Measurements from ENCODE around the gene BBS7. TPM values are rescaled to one million over a fixed set of nuclear protein-coding genes. Genes with fewer than 3 reads are reported as not detected.

Gene BBS7
- total and polyA plus RNA-seq, 8 donors, result 3.0 to 5.7 (median 4.0) TPM

DNA sequence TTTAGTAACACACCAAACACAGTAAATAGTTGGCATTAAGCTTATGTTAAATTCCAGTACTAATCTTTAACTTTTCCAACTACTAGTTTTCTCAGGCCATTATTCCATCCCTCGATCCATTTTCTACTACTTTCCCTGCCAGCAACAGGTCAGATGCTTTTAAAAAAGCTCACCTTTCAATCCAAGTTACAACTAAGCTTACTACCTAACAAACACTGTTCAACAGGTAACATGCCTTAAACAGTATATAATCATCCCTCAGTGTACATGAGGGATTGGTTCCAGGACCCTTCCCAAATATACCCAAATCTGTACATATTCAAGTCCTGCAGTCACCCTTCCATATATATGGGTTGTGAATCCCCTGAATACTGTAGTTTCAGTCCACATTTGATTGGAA lies 52.1 kb downstream of the BBS7 start:
- no peaks in the 10 kb centered on the region for H3K27me3 ChIP-seq
- intact Hi-C loops (cut with DNase I), result no loop called here
- no peak for ATAC-seq
- WGBS, 2 donors, result 34 to 68% methylated on average over 1 of the region's 1 CpG
- H3K4me3 ChIP-seq, result no peak overlapping the region
- no peak for DNase-seq
- no peaks in the 10 kb centered on the region for H3K9me3 ChIP-seq
- no peak for FAIRE-seq
- H3K27ac ChIP-seq, result no peak overlapping the region
- peaks cover 0 to 3% (median 0%) of the 10 kb centered on the region in 3 donors for H3K4me1 ChIP-seq
- peaks cover 0 to 32% (median 0%) of the 10 kb centered on the region in 3 donors for H3K36me3 ChIP-seq
- TF ChIP-seq, protein P1, sequence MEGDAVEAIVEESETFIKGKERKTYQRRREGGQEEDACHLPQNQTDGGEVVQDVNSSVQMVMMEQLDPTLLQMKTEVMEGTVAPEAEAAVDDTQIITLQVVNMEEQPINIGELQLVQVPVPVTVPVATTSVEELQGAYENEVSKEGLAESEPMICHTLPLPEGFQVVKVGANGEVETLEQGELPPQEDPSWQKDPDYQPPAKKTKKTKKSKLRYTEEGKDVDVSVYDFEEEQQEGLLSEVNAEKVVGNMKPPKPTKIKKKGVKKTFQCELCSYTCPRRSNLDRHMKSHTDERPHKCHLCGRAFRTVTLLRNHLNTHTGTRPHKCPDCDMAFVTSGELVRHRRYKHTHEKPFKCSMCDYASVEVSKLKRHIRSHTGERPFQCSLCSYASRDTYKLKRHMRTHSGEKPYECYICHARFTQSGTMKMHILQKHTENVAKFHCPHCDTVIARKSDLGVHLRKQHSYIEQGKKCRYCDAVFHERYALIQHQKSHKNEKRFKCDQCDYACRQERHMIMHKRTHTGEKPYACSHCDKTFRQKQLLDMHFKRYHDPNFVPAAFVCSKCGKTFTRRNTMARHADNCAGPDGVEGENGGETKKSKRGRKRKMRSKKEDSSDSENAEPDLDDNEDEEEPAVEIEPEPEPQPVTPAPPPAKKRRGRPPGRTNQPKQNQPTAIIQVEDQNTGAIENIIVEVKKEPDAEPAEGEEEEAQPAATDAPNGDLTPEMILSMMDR (IDR thresholded peaks at IDR 0.05), result no peak

DNA sequence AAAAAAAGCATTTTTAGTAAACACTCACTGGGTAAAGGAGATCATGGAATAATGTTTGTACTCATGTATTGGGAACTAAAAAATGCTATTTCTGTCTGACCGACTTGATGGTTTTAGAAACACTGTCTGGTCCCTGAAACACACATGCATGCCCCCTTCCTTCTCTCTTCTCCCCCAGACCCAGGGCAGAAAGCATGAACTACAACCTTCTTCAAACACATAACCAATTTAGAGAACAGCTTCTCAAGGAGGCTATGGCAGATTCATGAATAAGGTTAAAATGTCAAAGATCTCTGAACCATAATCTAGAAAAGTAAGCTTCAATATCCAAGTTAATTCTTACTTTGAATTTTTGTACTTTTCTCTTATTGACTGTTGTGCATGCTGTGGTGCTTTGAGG lies 52.6 kb downstream of the BBS7 start:
- no peak for ATAC-seq
- intact Hi-C loops (cut with DNase I), result no loop called here
- Histone ChIP-seq H3K4me3 (no peak overlapping the region), H3K9me3 (no peaks in the 10 kb centered on the region), H3K27ac (no peak overlapping the region), H3K27me3 (no peaks in the 10 kb centered on the region), H3K36me3 (peaks cover 0 to 37% (median 0%) of the 10 kb centered on the region in 3 donors), H3K4me1 (peaks cover 0 to under 1% (median 0%) of the 10 kb centered on the region in 3 donors)
- TF ChIP-seq, protein P1 (IDR thresholded peaks at IDR 0.05), result no peak
- DNase-seq, result no peak
- WGBS, 2 donors, result 58 to 84% methylated on average over 1 of the region's 1 CpG
- no peak for FAIRE-seq

DNA sequence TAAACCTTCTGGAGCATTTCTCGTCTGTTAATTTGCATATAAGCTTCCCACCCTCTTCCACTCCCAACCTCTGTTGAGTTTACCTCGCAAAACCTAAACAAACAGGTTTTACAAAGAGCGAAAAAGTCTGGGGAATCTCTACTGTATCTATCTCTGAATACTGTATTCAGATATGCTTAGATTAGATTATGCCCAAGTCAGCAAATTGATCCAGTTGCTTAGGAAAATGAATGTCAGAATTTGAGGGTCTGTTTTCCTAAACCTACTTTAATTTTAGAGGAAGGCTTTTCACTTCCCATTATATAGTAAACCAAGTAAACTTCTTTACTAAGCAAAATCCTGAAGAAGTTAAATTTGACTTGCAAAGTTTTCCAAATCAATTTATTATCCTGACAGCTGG lies 53.3 kb downstream of the BBS7 start:
- FAIRE-seq (no peak), DNase-seq (no peak), ATAC-seq (no peak)
- peaks cover 0 to 40% (median 0%) of the 10 kb centered on the region in 3 donors for H3K36me3 ChIP-seq
- H3K4me1 ChIP-seq, result no peaks in the 10 kb centered on the region
- 72 to 79% methylated on average over 3 of the region's 3 CpGs for WGBS, 2 donors
- intact Hi-C loops (cut with DNase I), result no loop called here
- H3K27me3 ChIP-seq, result no peaks in the 10 kb centered on the region
- no peak overlapping the region for H3K27ac ChIP-seq
- no peak overlapping the region for H3K4me3 ChIP-seq
- TF ChIP-seq, protein P1 (IDR thresholded peaks at IDR 0.05), result no peak
- H3K9me3 ChIP-seq, result no peaks in the 10 kb centered on the region

DNA sequence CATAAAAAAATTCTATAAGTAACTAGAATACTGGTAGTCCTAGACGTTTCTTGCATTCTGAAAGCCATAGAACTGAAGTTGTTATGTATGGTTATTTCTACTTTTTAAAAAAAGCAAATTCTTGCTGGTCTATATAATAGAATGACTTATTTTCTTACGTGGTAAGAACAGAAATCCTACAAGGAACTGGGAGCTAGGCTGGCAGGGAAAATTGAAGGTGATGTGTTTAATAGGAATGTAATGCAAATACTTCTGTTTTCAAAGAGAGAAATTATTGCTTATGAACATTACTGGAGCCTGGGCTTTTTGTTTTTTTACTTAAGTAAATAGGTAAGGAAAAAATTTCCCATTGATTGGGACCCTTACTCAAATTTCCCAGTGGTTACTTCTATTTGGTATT lies 55.5 kb downstream of the BBS7 start:
- Histone ChIP-seq H3K27me3 (no peaks in the 10 kb centered on the region), H3K27ac (no peak overlapping the region), H3K4me3 (no peak overlapping the region), H3K4me1 (no peaks in the 10 kb centered on the region), H3K9me3 (no peaks in the 10 kb centered on the region), H3K36me3 (peaks cover 0 to 57% (median 0%) of the 10 kb centered on the region in 3 donors)
- DNase-seq (no peak), ATAC-seq (no peak), FAIRE-seq (no peak)
- 85 to 86% methylated on average over 2 of the region's 2 CpGs for whole genome bisulfite sequencing, 2 donors
- TF ChIP-seq, protein P1 (IDR thresholded peaks at IDR 0.05), result no peak
- intact Hi-C loops (cut with DNase I), result no loop called here

DNA sequence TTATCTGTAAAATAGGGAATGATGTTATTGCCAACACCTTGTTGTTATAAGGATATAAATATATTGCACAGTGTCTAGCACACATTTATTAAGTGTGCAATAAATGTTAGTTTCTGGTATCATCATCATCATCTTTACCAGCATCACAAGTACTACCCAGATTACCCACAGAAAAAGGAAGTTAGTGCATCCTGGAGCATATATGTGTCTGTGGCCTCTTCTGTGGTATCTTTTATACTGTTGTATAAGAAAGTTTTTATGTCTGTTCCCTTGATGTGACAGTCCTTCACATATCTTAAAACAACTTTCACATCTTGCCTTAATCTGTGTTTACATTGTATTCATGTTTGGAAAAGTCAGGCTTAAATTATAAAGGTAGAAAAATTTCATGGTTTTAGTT lies 59.2 kb downstream of the BBS7 start:
- FAIRE-seq, result no peak
- DNase-seq, result no peak
- Histone ChIP-seq H3K36me3 (peaks cover 0 to 65% (median 0%) of the 10 kb centered on the region in 3 donors), H3K4me1 (no peaks in the 10 kb centered on the region), H3K4me3 (no peak overlapping the region), H3K27me3 (no peaks in the 10 kb centered on the region), H3K27ac (no peak overlapping the region), H3K9me3 (no peaks in the 10 kb centered on the region)
- intact Hi-C loops (cut with DNase I), result no loop called here
- no peak for ATAC-seq
- TF ChIP-seq, protein P1 (IDR thresholded peaks at IDR 0.05), result no peak

Measured in pancreas (tissue), 10 donors.